C4-2B (cell line): ENCODE results near the gene CSPG4.

Experiments
- ZFX ChIP-seq: fragments of 450-650 bp; IDR thresholded peaks from 2 replicates; pipeline ENCODE4 v1.6.1; 2017
- TF ChIP-seq, protein P1 (sequence below): fragments of 450-650 bp; conservative IDR thresholded peaks from 2 replicates; pipeline ENCODE4 v1.5.1; 2017; ENCODE audit warnings: mild to moderate bottlenecking

DNA sequence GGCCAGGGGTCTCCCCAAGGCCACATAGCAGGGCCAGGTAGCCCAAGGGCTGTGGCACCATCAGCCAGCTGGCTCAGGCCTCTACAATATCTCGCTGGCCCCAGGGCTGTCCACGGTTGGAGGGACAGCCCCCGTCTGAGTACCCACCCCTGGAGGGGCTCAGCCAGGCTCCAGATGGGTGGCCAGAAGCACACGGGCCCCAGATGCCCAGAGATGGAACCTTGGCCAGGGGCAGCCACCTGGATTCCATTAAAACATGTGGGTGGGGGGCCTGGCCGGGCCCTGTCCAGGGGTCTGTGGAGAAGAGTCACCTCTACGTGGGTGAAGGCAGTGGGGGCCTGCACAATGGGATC lies 8.4 kb downstream of the CSPG4 start:
- TF ChIP-seq, protein P1, sequence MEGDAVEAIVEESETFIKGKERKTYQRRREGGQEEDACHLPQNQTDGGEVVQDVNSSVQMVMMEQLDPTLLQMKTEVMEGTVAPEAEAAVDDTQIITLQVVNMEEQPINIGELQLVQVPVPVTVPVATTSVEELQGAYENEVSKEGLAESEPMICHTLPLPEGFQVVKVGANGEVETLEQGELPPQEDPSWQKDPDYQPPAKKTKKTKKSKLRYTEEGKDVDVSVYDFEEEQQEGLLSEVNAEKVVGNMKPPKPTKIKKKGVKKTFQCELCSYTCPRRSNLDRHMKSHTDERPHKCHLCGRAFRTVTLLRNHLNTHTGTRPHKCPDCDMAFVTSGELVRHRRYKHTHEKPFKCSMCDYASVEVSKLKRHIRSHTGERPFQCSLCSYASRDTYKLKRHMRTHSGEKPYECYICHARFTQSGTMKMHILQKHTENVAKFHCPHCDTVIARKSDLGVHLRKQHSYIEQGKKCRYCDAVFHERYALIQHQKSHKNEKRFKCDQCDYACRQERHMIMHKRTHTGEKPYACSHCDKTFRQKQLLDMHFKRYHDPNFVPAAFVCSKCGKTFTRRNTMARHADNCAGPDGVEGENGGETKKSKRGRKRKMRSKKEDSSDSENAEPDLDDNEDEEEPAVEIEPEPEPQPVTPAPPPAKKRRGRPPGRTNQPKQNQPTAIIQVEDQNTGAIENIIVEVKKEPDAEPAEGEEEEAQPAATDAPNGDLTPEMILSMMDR = no peak
- TF ChIP-seq ZFX = no peak
